GM23338 (cell line): ENCODE data around the gene MEGF9.

Experiments
- CREB1 ChIP-seq: fragments of 250-450 bp; sonication (Bioruptor Pico); IDR thresholded peaks from 2 replicates; pipeline ENCODE4 v1.5.0; 2020; ENCODE audit warnings: low read depth, mild to moderate bottlenecking, moderate library complexity
- CTCF ChIP-seq, 2 experiments: fragments of 200-600 bp in 1 of 2; sonication (generic) in 1 of 2; conservative IDR thresholded peaks; 2 replicates each; pipeline versions ENCODE4 v1.5.1 to v1.6.1; 2016 to 2017; ENCODE audit warnings: antibody characterized with exemption in 2 of 2, low read depth in 2 of 2, mild to moderate bottlenecking in 2 of 2, moderate library complexity in 1 of 2
- EZH2 ChIP-seq: fragments of 200-600 bp; sonication (generic); IDR thresholded peaks from one replicate; pipeline ENCODE4 v1.8.0; 2017; ENCODE audit warnings: antibody characterized with exemption, mild to moderate bottlenecking, low read depth; ENCODE audit not compliant: unreplicated experiment

- TF ChIP-seq EZH2 (no peak), CTCF (conservative IDR thresholded peaks at IDR 0.05; ENCODE audit: low read depth in 2 of 2) (no peak), CREB1 (CRISPR knock-in tag) (no peak)
These were observed 87.2 kb downstream of the MEGF9 start for GRCh38 chr9:120627073-120627472.
